HG03460 (cell line): ENCODE data around the gene PDP2.
A peak's percentile ranks its signal among the peaks of the same experiment; 100 is the strongest.

Experiments used
- ATAC-seq: cut with Tn5 transposase; IDR thresholded peaks from one replicate; pipeline ENCODE4 v1.9.1; 2021; ENCODE audit not compliant: unreplicated experiment

Gene PDP2, protein sequence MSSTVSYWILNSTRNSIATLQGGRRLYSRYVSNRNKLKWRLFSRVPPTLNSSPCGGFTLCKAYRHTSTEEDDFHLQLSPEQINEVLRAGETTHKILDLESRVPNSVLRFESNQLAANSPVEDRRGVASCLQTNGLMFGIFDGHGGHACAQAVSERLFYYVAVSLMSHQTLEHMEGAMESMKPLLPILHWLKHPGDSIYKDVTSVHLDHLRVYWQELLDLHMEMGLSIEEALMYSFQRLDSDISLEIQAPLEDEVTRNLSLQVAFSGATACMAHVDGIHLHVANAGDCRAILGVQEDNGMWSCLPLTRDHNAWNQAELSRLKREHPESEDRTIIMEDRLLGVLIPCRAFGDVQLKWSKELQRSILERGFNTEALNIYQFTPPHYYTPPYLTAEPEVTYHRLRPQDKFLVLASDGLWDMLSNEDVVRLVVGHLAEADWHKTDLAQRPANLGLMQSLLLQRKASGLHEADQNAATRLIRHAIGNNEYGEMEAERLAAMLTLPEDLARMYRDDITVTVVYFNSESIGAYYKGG

DNA sequence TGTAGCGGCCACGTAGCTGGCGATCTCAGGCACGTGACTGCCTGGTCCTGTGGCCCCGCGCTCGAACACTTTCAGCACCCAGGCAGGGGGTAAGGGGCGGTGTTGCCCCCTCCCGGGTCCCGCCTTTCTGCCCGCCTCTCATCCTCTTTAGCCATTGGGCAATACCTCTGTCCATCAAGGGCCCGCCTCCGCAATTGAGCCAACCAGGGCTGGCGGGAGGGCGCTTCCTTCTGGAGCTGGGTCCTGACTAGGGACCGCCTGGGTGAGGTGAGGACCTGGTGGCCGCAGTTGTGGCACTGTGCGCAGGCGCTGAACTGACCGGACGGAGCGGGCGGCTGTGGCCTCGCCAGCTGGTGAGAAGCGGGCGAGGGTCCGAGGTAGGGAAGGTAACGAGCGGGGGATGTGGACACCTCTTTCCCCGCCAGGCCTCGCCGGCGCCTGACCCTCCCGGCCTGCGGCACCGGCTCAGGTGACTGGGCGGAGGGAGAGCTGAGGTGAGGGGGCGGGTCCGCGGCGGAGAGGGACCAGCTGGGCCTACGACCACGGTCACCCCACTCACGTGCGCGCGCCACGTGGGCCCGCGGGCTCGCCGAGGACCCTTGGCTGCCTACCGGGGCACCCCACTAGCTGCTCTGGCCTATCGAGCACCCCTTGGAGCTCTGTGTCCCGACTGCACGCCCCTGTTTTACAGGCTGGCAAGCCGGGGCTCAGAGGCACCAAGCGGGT lies at the start of gene PDP2:
Gene PDP2 (plus strand): TSS at position 228 of the 726 bp plus-strand sequence. CDS start 3,770 bp downstream, outside the sequence.
- peak; percentile 95 for ATAC-seq

DNA sequence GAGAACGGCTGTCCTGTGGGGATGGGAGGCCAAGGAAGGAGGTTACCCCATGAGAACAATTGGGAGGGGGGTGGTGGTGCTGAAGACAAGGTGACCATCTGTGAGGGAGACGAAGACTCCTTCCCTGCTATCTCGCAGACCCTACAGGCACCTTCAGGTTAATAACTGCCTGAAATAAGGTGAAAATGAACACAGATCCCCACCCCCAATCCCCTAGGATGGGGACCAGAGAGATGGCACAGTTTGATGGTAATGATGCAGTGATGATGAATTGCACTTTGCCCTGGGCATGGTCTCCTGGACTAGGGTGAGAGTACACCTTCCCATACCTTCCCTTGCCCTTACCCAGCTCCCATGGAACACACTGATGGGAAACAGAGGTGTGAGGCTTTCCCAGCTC lies 48.1 kb upstream of the PDP2 start:
- no peak for ATAC-seq

DNA sequence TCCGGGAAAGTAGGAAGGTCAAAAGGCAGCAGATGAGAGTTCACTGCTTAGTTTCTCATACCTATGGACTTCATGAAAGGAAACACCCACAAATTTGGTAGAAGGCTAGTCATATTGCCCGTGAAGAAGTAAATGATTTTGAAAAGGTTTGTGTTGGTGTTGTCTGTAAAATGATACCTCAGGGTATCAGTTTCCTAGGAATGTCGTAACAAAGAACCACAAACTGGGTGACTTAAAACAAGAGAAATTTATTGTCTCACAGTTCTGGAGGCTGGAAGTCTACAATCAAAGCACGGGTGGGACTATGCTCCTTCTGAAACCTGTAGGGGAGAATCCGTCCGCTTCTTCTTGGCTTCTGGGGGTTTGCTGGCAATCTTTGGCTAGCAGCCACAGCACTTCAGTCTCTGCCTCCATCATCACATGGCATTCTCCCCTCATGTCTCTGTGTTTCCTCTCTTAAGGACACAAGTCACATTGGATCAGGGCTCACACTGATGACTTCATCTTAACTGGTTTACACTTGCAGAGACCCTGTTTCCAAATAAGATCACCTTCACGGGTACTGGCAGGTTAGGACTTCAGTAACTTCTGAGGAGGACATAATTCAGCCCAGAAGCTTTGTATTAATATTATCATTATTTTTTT lies 47.5 kb upstream of the PDP2 start:
- ATAC-seq: no peak

DNA sequence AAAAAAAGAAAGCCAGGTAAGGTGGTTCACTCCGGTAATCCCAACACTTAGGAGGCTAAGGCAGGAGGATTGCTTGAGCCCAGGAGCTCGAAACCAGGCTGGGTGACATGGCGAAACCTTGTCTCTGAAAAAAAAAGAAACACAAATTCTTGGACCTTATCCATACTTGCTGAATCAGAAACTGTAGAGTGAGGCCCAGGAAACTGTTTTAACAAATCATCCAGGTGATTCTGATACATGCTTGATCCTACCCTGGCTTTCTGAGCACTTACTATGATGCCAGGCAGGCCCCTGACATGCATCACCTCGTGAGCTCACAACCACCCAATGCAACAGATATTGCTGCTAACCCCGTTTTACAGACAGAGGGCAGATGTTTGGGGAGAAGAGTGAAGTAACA lies 45.6 kb upstream of the PDP2 start:
- ATAC-seq: no peak

DNA sequence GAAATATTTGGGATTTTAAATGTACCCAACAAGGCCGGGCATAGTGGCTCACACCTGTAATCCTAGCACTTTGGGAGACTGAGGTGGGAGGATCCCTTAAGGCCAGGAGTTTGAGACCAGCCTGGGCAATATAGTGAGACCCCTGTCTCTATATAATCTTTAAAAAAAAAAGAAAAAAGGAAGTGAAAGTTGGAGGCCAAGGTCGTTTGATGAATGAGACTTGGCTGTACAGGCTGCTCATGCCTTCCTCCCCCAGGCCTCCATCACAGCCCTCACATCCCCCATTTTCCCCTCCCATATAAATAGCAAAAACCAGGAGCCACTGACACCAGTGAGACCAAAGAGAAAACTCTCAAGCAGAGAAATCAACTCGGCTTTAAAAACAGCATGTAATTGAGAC lies 39.4 kb upstream of the PDP2 start:
- ATAC-seq: no peak

DNA sequence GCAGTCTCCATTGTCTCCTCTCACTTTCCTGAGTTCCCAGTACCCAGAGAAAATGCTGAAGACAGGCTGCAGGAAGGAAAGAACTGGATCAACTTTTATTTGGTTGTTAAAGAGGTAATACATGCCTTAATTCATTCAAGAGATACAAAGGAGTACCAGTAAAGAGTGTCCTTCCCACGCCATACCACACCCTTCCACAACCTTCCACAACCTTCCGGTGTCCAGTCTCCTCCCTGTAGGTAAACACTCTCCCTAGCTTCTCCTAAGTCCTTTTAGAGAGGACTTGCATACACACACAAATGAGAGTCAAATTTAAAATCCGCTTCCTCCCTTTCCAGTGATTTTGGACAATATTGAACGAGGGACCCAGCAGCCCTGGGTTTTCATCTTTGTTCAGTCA lies 38.9 kb upstream of the PDP2 start:
- no peak for ATAC-seq

DNA sequence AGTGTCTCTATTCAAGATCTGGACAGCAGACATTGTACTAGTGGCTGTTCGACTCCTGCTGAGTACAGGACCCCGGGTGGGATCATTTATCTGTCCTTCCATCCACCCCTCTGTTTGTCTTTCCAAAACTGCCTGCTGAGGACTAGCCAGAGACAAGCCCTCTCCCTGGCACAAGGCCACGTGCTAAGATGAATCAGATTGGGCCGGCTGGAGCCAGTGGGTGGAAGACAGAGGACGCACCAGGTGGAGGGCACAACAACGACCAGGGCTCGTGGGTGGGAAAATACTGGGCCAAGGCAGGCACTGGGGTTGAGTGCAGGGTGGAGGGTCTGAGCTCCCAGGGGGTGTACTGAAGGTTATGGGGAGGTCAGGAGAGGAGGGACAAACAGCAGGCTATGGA lies 37.5 kb upstream of the PDP2 start:
- ATAC-seq: no peak

DNA sequence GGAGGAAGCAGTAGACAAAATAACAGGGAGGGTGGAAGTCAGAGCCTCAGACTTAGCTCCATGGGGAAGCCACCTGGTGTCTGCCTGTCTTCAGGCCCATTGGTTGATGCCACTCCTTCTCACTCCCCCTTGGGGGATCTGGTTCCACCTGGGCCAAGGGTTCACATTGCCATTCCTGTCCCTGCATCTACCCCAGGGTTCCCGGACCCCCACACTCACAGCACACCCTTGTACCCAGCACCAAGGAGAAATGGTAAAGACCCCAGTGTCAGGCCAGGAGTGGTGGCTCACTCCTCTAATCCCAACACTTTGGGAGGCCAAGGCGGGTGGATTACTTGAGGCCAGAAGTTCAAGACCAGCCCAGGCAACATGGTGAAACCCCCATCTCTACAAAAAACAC lies 37.1 kb upstream of the PDP2 start:
- ATAC-seq: no peak

DNA sequence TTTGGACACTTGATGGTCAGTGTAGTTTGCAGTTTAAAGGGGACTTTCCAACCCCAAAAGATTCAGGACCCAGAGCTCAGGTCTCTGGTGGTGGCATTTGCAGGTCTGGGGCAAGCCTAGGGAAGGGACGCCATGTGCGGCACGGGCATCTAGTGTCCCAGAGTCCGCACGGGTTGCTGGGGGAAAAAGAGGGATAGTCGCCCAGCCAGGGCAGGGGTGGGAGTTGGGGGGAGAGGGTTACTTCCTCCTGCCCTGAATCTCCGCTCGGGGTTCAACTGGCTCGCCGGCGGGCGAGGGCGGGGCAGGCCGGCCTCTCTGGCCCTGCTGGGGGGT lies 36.3 kb upstream of the PDP2 start:
- ATAC-seq: no peak

DNA sequence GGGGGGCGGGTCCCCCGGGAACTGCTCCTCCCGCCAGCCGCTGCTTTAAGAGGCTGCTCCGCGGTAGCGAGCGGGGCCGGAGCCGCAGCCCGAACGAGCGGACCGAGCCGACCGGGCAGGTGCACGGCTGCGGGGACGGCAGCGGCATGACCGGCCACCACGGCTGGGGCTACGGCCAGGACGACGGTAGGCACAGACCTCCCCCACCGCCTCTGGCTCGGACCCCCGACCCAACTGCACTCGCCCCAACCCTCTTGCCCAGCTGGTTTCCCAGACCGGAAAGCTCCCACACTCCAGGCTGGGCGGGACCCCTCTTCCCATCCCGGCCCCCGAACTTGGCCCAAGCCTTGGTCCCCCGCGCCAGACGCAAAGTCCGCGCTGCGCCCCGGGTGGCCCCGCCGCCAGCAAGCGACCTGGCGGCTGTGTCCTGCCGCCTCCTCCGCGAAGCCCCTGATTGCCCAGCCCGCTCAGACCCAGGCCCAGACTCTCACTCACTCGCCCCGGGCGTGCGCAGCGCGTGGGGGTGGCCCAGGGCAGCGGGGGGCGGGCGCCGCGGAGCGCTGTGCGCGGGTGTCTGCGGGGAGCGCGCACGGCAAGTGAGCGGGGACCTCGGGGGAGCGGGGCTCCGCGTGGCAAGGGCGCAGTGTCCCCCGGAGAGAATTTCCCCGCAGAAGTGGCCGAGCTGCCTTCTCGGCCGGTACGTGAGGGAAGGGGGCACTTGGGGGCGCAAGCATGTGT lies 35.8 kb upstream of the PDP2 start, which contains the start of gene CA7:
Gene CA7 (plus strand): TSS at position 73 of the 738 bp plus-strand sequence. CDS start 74 bp downstream, at position 147.
- ATAC-seq: no peak

DNA sequence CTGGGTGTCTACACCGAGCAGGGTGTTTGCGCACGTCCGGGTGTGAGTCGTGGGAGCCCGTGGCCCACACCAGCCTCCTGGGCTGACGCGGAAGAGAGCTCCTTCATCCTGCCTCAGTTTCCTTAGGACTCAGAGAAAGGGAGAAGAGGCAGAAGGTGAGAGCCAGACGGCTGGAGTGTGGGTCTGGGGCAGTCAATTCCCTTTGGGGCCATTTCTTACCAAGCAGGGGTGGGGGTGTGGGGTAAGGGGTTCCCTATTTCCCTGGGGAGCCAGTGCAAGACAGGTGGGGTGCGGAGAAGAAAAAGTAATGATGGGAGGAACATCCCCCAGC lies 35.3 kb upstream of the PDP2 start:
- ATAC-seq: no peak

DNA sequence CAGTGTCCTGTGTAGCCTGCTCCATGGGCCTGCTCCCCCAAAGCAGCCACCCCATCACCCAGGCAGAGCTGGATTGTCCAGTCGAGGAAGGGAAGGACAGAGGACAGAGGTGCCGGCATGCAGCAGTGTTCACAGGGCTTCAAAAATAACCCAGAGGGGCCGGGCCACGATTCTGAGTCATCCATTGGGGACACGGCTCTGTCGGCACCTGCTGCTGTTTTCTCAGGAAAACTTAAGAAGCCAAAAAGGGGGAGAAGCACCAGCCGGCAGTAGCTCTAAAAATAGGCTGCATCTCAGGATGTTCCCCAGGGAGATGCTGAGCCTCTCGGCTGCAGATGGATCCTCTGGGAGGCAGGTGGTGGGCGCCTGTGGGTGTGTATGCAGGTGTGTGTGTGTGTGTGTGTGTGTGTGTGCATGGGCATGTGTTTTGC lies 34.5 kb upstream of the PDP2 start:
- no peak for ATAC-seq

DNA sequence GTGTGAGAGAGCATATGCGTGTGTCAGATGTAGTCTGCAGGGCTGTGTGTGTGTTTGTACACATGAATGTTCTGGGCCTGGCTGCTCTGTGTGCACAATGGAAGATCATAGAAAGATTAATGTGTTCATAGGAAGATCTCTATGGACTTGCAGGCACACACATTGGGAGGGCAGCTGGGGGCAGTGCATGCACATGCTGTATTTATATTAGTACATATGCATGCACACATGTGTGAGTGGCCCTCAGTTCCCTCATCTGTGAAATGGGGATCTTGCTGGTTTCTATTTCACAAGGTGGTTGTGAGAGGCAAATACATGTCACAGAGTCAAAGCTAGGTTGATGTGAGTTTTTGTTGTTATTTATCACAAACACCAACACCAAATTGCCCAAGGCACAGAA lies 34.0 kb upstream of the PDP2 start:
- ATAC-seq: no peak

DNA sequence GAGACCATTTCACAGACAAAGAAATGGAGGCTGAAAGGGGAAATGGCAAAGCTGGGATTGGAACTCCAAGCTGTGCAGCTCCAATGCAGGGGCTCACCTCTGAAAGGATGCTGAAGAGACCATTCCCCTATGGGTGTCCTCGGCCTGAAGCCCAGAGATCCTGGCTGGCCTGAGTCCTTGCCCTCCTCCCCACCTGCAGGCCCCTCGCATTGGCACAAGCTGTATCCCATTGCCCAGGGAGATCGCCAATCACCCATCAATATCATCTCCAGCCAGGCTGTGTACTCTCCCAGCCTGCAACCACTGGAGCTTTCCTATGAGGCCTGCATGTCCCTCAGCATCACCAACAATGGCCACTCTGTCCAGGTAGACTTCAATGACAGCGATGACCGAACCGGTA lies 33.5 kb upstream of the PDP2 start:
- no peak for ATAC-seq

DNA sequence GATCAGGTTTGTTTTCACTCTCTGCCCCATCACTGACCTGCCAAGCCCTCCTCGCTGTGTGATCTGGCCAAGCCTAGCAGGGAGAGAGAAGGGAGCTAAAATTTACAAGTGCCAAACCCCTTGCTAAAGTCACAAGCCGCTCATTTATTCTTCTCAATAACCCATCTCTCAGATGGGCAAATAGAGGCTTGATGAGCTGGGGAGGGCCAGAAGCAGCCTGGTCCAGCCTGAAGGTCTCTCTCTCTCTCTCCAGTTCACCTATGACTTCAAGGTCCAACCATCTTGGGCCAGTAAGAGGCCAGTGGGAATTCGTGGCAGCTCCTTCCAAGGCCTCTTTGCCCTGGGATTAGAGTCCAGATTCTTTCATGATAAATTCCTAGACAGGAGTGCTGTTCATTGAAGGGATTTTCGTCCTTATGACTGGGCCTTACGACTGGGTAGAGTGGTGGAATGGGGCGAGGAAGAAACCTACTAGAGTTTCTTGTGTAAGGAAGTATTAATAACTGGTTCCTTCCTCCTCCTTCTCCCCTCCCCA lies 32.7 kb upstream of the PDP2 start:
- no peak for ATAC-seq

DNA sequence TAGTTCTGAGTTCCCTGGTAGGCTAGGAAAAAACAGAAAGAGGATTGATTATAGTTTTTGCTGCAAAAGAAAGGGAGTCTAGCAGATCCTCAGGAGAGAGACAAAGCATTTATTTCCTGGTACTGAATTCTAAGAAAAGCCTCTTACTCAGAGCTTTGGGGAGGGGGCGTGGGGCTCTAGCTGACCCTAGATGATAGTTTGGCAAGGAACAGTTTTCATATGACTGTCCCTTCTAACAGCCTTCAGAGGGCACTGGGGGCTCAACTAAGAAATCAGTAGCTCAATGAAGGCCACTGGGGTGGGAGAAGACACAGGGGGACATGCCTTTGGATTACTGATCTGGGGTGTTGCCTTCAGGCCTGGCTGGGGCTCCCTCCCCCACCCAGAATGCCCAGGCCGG lies 32.1 kb upstream of the PDP2 start:
- ATAC-seq: no peak

DNA sequence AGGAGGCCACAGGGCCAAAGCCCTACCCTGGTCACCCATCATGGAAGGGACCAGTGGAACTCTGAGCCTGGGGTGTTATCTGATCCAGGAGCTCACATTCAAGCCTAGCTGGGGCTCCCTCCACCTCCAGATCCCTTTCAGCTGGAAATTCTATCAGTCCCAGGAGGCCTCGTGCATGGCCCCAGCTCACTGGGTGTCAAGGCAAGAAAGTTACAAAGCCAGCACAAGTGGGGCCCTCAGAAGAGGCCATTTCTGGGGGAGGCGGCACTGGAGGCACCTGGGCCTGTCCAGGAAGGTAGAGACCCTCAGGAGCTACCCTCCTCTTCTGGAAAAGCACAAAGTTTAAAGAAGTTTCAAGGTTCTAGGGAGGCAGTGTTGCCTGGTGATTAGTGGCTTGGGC lies 31.3 kb upstream of the PDP2 start:
- ATAC-seq: no peak

DNA sequence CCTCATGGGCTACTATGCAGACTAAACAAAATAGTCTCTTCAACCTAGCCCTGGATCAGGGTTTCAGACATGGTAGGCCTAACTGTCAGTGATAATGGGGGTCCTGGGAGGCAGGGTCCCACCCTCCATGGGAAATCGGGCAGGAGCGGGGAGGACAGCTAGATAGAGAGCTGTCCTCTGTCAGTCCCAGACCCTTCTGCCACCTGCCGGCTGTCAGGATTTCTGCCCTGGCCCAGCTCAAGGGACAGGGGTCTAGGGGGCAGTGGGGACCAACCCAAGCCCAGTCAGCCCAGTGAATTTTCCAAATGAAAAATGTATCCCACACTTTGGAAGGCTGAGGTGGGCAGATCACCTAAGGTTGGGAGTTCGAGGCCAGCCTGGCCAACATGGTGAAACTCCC lies 30.8 kb upstream of the PDP2 start:
- no peak for ATAC-seq

DNA sequence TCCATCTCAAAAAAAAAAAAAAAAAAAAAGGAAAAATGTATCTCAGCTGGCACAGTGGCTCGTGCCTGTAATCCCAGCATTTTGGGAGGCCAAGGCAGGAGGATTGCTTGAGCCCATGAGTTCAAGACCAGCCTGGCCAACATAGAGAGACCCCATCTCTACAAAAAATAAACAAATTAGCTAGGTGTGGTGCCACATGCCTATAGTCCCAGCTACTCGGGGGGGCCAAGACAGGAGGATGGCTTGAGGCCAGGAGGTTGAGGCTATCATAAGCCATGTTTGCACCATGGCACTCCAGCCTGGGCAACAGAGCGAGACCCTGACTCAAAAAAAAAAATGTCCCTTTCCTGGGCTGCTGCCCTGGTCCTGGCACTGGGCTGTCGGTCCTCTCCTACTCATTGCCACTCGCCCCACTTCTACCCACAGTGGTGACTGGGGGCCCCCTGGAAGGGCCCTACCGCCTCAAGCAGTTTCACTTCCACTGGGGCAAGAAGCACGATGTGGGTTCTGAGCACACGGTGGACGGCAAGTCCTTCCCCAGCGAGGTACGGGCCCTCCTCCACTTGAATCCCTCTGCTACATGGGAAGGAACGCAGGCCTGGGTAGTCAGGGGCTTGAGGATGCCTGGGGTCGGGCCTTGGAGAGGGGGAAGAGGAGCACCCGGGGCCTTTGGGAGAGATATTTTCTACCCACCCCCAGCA lies 30.1 kb upstream of the PDP2 start:
- no peak for ATAC-seq
